HG02571 (cell line): ENCODE measurements around the gene LRRC70.
"Not testable (repeated sequence)": the region's sequence is repeated elsewhere in the genome, so short reads cannot be mapped to it uniquely, and the experiment has no call there.

Experiments used
- ATAC-seq: cut with Tn5 transposase; IDR thresholded peaks from one replicate; pipeline ENCODE4 v1.9.1; 2021; ENCODE audit warnings: mild to moderate bottlenecking, moderate library complexity; ENCODE audit not compliant: unreplicated experiment

The LRRC70 gene

DNA sequence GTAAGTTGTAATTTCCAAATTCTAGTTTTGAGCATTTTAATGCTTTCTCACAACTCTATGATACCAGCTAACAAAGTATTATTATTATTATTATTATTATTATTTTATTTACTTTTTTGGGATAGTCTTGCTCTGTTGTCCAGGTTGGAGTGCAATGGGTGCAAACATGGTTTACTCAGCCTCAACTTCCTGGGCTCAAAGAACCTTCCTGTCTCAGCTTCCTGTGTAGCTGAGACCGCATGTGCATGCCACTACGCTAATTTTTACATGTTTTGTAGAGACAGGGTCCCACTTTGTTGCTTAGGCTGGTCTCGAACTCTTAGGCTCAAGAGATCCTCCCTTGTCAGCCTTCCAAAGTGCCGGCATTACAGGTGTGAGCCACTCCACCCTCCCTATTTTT is 27.0 kb downstream of the LRRC70 start:
- no peak for ATAC-seq

DNA sequence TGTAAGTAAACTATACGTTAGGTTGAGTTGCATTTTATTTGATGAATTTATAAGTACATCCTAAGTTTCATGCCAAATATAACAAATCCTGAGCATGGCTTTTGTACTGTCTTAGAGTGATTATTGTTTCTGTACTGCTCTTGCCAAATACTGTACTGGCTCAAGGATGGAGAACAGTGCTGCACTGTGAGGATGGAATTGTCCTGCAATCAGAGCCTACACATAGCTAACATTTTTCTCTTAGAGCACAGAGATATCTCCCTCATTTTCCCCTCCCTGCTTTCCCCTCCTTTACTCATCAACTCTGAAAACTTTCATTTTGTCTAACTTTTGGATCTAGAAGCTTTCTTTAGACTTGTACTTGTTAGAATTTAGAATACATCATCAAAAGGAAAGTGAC is 28.3 kb downstream of the LRRC70 start:
- no peak for ATAC-seq

DNA sequence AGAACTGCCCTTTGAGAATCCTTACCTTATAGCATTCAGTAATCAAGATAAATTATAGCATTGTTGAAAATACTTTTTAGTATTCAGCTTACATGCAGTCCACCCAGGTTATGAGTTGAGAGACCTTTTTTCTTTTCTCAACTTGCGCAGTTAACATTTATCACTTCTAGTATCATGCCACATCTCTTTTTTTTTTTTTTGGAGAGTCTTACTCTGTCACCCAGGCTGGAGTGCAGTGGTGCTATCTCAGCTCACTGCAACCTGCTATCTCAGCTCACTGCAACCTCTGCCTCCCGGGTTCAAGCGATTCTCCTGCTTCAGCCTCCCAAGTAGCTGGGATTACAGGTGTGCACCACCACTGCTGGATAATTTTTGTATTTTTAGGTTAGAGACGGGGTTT is 29.0 kb downstream of the LRRC70 start:
- ATAC-seq: no peak

DNA sequence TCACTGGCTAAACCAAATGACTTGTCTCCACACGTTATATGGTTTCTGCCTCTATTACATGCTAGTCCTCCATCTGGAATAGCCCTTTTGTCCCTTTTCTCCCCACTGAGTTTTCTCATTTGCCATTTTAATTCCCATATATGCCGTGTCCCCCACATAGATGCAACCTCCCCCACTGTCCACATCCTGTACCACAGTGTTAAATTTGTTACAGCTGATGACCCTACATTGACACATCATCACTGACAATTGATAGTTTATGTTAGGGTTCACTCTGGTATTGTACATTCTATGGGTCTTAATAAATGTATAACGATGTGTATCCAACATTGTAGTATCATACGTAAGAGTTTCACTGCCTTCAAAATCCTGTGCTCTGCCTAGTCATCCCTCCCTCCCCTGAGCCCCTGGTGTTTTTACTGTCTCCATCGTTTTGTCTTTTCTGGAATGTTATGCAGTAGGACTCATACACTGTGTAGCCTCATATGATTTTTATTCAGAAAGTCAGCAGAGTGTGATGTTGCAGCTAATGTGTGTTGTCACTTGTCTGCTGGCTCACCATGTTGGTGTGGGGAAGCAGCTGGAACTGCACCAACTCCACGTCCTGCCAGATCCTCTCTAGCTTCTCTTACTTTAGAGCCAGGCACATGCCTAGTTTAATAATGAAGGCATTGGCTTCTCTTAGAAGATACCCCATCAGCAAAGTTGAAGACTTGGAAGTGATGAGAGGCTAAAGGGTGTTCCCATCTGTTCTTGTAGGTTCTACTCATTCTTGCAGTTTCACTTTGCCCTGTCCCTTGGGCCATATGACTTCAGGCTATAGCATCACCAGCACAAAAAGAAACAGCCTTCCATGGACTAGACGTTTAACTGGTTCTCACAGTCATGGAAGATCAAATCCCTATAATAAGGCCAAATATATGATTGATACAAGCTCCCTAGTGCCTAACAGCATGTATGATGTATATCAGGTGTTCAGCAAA is 30.2 kb downstream of the LRRC70 start:
- ATAC-seq: no peak

DNA sequence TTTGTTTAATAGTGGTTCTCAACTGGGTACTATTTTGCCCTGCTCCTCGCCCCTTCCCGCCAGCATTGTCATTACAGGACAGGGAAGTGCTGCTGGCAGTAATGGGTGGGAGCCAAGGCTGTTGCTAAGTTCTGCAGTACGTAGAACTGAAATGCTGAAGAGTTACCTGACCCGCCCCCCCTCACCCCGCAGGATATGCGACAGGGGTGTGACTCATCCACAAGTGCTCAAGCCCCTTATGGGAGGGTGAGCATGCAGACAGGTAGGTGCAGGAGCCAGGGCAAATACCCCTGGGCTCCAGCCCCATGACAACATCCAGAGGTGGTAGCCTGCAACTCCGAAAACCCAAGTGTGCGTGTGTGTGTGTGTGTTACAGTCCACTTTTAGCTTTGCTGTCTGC is 35.7 kb downstream of the LRRC70 start:
- ATAC-seq: no peak

DNA sequence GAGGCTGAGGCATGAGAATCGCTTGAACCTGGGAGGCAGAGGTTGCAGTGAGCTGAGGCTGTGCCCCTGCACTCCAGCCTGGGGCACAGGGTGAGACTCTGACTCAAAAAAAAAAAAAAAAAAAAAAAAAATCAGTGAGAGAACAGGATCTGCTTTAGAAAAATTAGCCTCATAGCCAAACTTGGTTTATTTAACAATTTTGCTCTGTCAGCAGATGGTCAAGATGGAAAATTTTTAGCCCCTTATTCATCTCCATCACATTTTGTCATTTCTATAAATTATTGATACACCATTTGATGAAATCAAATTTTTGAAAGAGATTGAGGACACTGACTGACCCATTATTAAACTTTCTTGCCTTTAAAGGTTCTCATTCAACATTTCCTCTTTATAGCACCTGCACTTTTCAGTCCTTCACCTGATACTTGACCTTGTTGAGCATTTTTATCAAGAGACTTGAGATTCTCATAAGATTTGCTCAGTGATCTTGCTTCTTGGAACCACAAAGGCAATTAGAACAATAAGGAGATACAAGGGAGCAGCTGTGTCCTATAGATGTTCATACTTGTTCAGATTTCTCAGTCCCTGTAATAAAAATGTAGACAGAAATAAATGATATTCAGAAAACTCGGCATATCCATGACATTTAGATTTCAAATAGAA is 38.1 kb downstream of the LRRC70 start:
- no peak for ATAC-seq

DNA sequence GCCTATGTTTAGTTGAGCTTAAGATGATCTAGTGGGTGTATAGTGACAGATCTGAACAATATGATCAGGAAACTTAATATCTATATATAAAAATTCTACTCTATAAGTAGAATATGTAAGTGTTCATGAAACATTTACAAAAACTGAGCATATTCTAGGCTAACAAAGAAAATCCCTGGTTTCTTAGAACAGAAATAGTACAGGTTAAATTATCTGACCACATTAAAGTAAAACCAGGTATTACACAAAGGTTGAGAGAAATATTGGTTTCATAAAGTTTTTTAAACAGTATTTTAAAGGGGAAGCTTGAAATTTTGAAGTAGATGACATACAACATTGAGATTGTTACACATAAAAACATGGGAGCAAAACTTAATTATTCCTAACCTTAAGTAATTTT is 39.3 kb downstream of the LRRC70 start:
- no peak for ATAC-seq

DNA sequence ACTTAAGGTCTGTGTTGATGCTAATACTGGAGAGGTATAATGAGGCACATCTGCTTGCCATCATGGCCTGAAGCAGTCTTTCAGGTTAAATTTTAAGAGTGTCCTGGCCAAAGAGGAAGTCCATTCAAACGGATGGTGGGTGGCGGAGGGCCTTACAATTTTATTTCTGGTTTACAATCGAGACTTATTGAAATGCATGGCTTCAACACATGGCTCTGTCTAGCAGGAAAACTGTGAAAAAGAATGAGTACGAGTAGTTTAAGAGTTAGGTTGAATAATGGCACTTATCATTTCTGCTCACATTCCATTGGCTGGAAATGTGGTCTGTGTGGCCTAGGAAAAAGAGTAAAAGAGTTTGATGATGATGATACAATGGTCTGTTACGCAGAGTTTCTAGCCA is 42.1 kb downstream of the LRRC70 start:
- ATAC-seq: no peak

DNA sequence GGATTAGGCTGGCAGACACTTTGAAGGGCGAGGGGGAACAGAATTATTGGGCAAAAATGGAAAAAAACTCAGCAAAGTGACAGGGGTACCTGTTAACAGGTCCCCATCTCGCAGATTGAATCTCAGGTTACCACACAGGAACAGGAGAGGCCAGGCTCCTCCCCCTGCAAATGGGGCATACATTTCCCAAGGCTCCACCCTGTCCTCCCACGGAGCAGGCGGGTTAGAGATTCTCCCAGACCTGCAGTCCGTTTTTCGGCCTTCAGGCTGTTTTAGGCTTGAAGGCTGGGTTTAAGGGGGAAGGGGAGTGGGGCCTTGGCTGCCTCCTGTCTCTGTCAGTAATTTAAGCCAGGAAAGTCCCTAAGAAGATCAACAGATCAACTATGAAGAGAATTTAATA is 42.7 kb downstream of the LRRC70 start:
- ATAC-seq: no peak

DNA sequence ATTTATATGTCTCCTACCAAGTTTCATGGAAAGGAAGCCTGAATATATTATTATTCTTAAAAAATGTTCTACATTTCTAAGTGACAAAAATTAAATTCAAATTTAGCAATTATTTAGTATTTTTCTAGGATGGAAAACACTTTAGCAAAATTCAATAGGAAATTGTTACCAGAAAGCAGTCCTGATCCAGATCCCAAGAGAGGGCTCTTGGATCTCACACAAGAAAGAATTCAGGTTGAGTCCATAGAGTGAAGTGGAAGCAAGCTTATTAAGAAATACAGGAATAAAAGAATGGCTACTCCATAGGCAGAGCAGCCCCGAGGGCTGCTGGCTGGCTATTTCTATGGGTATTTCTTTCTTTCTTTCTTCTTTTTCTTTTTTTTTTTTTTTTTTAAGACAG is 44.7 kb downstream of the LRRC70 start:
- ATAC-seq: no peak

DNA sequence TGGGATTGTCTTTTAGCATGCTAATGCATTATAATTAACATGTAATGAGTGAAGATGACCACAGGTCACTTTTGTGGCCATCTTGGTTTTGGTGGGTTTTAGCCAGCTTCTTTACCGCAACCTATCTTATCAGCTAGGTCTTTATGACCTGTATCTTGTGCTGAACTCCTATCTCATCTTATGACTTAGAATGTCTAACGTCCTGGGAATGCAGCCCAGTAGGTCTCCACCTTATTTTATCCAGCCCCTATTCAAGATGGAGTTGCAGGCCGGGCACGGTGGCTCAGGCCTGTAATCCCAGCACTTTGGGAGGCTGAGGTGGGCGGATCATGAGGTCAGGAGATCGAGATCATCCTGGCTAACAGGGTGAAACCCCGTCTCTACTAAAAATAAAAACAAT is 45.8 kb downstream of the LRRC70 start:
- not testable (repeated sequence) for ATAC-seq

DNA sequence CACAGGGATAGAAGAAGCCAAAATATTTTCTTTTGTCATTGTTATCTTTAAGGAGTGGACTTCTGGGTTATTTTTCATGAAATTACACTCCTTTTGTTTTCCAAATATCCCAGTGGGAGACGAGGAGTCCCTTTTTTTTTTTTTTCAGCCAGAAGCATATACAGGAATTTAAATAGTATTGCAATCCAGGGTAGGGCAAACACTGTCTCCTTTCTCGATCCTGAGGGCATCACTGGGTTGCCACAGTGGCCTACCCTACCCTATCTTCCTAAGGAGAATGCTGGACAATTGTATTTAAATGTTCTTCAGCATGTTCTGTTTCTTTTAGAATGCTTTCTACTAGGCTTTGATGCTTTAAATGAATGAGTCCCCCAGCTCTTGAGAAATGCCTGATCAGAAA is 47.9 kb downstream of the LRRC70 start:
- no peak for ATAC-seq

DNA sequence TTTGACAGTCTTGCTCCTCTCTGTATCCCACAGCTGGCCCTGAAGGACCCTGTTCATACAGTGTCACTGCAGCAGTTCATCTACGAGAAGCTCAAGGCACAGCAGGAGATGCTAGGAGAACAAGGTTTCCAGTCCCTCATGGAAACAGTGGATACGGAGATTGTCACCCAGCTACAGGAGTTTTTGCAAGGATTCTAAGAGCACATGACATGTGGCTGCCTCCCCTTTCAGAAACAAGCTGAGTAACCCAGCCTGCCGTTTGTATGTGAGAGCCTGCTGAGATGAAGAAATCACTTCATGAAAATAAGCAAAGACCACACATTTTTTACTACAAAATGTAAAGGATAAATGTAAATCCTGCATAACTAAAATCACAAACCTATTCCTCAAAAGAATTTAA is 48.5 kb downstream of the LRRC70 start:
- ATAC-seq: no peak

DNA sequence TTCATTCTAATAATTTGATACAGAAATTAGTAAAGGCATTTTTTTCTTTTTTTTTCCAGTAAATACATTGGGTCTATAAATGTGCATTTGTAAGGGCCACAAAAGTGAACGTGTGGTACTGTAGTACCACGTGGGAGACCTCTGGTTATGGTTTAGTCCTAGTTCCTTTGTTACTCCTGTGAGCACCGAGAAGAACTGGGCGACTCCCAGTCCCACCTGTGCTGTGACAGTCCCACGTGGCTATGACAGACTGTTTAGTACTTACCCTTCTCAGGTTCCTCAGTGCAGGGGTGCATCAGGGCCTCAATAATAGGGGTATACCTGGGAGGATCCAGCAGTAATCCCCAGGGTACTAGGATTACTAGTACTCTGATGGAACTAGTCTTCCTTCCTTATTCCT is 49.3 kb downstream of the LRRC70 start:
- ATAC-seq: no peak
